ENCODE data around the gene THAP12.
A peak's percentile ranks its signal among the peaks of the same experiment; 100 is the strongest.
"Not testable (repeated sequence)": the region's sequence is repeated elsewhere in the genome, so short reads cannot be mapped to it uniquely, and the experiment has no call there.

The THAP12 gene

DNA sequence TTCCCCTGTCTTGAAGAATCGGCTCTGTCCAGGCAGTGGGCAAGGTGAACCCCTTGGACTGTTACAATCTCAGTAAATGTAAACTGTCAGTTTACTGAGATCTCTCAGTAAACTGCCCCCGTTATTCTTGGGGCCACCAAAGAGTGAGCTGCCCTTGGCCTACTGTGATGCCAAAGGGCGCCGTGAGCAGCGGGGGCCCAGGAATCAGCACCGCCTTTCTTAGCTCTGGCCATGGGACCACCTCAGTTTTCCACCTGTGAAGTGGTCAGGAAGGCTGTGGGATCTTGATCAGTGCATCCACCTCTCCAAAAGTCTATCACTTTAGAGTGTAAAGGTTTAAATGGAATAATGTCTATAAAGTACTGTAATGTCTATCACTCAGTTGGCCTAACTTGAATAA lies 57.1 kb downstream of the THAP12 start:
- DNase-seq (ENCODE audit: low spot score), result no peak

DNA sequence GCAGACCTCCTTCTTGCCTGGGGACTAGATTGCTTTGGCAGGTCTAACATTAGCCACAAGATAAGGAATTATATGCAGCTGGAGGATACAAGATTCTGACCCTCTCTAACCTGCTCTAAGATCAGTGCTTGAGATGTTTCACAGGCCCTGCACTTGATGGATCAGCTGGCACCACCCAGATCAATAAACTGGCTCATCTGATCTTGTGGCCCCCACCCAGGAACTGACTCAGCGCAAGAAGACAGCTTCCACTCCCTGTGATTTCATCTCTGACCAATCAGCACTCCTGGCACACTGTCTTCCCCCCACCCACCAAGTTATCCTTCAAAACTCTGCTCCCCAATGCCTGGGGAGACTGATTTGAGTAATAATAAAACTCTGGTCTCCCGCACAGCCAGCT lies 57.6 kb downstream of the THAP12 start:
- not testable (repeated sequence) for DNase-seq (ENCODE audit: low spot score)

- no peak for DNase-seq (ENCODE audit: low spot score)
These were observed 58.0 kb downstream of the THAP12 start for GRCh38 chr11:76322942-76323341.

GRCh38 chr11:76322540-76322939 lies 58.4 kb downstream of the THAP12 start:
- no peak for DNase-seq (ENCODE audit: low spot score)

GRCh38 chr11:76321820-76322524 lies 59.0 kb downstream of the THAP12 start:
- DNase-seq (ENCODE audit: low spot score), result no peak

- no peak for DNase-seq (ENCODE audit: low spot score)
These were observed 59.6 kb downstream of the THAP12 start for GRCh38 chr11:76321340-76321739.

DNA sequence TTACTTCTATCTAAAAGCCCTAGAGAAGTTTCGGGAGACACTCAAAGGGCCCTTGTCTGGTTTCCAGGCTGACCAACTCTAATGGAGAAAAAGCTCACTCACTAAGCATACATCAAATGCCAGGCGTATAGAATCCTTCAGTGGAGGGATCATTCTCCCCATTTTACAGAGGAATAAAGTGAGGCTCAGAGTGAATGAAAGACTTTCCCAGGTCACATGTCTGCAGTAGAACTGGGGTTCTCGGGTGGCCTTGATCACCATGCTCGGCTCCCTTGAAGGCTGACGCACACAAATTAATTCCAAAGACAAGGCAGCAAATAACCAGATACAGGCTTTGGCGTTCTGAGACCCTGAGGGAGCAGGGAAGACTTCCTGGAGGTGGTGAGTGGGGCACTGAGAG lies 60.0 kb downstream of the THAP12 start:
- no peak for DNase-seq (ENCODE audit: low spot score)

DNA sequence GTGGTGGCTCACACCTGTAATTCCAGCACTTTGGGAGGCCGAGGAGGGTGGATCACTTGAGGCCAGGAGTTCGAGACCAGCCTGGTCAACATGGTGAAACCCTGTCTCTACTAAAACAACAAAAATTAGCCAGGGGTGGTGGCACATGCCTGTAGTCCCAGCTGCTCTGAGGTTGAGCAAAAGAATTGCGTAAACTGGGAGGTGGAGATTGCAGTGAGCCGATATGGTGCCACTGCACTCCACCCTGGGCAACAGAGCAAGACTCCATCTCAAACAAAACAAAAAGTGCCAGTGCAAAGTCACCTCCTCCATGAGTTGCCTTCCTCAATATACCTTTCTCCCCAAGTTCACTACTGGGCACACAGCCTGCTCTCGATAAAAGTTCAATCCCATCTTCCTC lies 61.1 kb downstream of the THAP12 start:
- not testable (repeated sequence) for DNase-seq (ENCODE audit: low spot score)

- peak; percentile 83 for DNase-seq (ENCODE audit: low spot score)
These were observed 62.1 kb downstream of the THAP12 start for GRCh38 chr11:76318744-76319384.

- DNase-seq (ENCODE audit: low spot score), result no peak
These were observed 63.6 kb downstream of the THAP12 start for GRCh38 chr11:76317296-76317695.

DNA sequence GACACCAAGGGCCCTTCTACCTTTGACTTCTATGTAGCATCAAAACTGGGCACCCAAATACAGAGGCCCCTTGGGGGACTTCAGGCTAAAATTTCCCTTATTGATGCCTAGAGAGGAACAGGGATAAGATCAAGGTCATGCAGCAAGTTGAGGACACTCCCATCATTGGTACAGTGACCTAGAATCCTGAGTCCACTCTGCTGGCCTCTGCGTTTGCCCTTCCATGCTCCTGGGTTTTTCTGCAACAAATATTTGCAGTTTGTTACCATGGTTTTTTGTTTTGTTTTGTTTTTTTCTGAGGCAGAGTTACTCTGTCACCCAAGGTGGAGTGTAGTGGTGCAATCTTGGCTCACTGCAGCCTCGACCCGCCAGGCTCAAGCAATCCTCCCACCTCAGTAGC lies 64.2 kb downstream of the THAP12 start:
- DNase-seq (ENCODE audit: low spot score), result no peak

GRCh38 chr11:76315182-76315853 lies 65.6 kb downstream of the THAP12 start:
- no peak for DNase-seq (ENCODE audit: low spot score)

- no peak for DNase-seq (ENCODE audit: low spot score)
These were observed 66.2 kb downstream of the THAP12 start for GRCh38 chr11:76314741-76315090.

- DNase-seq (ENCODE audit: low spot score), result no peak
These were observed 66.8 kb downstream of the THAP12 start for GRCh38 chr11:76313913-76314740.

- no peak for DNase-seq (ENCODE audit: low spot score)
These were observed 67.7 kb downstream of the THAP12 start for GRCh38 chr11:76313271-76313670.

DNA sequence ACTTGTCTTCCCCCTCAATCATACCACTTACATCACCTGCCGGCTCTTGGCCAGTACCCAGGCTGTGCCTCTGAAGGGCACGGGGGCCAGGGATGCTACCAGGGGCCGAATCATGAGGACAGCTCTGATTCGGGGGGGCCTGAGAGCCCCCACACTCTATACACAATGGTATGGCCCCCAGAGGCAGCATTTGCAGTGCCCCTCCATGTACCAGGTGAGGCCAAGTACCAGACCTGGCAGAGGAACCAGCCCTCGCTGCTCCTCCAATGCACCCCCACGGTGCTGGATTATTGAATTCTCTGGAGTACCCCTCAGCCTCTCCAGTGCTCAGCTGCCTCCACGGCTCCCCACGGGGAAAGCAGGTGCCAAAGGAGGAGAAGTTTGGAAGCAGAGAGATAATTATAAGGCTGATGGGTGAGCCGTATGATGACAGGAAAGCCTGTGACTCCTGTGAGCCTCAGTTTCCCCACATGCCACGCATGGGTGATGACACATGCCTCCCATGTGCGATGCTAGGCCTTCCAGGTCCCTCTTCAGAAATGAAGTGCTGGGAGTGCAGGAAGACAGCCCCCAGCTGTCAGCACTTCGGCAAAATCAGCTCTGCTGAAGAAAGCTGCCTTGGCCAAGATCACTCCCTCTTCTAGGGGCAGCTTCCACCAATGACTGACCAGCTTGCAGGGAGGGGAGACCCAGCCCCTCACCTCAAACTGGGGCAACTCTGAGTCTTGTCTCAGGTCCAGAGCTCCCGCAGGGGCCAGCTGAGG lies 69.9 kb downstream of the THAP12 start:
- no peak for DNase-seq (ENCODE audit: low spot score)

- no peak for DNase-seq (ENCODE audit: low spot score)
These were observed 72.8 kb downstream of the THAP12 start for GRCh38 chr11:76307978-76308747.

DNA sequence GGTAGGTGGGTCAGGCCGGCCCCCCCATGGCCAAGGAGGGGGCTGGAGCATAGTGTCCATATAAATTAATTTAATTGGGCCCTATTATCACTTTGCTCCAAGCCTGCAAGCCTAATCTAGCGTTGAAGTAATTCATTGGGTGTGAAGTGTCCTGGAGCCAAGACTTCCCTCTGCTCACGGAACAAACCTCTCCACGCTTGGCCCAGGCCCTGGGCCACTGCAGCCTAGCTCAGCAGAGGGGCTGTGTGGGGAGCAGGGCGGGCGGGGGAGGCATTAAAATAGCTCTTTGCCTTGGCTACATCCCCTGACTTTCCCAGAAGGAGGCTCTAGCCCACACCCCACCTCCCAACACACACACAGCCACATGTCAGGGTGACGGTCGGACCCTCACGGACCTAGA lies 73.5 kb downstream of the THAP12 start:
- DNase-seq (ENCODE audit: low spot score), result no peak

GRCh38 chr11:76303399-76303798 lies 77.5 kb downstream of the THAP12 start:
- DNase-seq (ENCODE audit: low spot score), result no peak

DNA sequence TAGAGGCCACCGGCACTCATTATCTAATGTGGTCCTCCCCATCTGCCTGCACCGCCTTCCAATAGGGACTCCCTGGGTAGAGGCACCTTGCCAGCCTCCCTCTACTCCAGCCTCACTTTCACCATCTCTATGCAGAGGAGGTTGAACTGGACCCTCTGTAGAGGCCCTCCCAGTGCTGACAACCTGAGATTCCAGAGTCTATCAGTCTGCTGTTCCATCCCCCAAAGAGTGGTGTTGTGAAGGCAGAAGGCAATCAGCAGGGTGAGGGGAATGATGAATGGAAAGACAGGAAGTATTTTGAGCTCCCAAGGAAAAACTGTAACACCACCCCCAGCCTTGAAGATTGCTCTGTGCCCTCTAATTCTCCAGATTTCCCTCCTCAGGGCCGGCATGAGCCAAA lies 77.9 kb downstream of the THAP12 start:
- DNase-seq (ENCODE audit: low spot score), result no peak
